ENCODE measurements around the gene HBZ.
"Not testable (repeated sequence)": the region's sequence is repeated elsewhere in the genome, so short reads cannot be mapped to it uniquely, and the experiment has no call there.

The HBZ gene

DNA sequence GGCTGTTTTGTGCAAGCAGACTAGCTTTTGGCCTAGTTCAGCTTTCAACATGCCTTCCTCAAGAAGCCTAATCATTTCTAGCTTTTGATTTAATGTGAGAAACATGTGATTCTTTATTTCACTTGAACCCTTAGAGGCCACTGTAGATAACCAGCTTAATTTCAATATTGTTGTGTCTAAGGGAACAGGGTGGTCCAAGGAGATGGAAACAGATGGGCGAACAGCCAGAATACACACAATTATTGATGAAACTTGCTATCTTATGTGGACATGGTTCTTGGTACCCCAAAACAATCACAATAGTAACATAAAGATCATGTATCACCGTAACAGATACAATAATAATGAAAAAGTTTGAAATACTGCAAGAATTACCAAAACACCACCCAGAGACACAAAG lies 18.7 kb upstream of the HBZ start:
- in situ Hi-C loops (cut with MboI; ENCODE audit: low sequenced_read_pairs) = no loop called here

DNA sequence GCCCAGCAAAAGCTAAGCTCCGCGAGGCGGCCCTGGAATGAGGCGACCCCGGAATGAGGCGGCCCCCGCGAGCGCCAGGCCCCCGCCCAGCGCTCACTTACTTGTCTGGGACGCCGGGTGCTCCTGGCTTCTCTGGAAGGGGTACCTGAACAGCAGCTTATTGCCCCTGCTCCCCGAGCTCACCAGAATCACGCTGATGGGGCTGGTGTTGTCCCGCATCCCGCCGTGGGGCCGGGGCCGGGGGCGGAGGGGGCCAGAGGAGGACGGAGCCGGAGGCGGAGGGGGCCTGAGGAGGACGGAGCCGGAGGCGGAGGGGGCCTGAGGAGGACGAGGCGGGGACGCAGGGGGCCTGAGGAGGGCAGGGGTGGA lies 14.4 kb upstream of the HBZ start:
- in situ Hi-C loops (cut with MboI; ENCODE audit: low sequenced_read_pairs) = no loop called here

DNA sequence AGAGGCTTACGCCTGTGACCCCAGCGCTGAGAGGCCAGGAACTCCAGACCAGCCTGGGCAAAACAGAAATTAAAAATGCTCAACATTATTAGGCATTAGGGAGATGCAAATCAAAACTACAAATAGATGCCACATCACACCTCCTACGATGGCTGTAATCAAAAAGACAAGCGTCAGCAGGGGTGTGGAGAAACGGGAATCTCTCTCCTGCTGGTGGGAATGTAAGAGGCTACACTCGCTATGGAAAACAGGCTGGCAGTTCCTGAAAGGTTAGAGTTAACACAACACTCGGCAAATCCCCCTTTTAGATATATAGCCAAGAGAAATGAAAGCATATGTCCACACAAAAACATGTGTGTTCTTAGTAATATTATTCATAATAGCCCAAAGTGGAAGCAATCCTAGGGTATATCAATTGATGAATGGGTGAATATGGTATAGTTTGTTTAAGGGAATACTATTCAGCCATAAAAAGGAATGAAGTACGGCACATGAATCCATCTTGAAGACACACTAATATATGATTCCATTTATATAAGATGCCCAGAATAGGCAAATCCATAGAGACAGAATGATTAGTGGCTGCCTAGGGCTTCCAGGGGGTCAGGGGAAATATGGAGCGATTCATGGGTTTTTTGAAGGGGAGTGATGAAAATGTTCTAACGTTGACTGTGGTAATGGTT lies 12.1 kb upstream of the HBZ start:
- in situ Hi-C loops (cut with MboI; ENCODE audit: low sequenced_read_pairs) = no loop called here

DNA sequence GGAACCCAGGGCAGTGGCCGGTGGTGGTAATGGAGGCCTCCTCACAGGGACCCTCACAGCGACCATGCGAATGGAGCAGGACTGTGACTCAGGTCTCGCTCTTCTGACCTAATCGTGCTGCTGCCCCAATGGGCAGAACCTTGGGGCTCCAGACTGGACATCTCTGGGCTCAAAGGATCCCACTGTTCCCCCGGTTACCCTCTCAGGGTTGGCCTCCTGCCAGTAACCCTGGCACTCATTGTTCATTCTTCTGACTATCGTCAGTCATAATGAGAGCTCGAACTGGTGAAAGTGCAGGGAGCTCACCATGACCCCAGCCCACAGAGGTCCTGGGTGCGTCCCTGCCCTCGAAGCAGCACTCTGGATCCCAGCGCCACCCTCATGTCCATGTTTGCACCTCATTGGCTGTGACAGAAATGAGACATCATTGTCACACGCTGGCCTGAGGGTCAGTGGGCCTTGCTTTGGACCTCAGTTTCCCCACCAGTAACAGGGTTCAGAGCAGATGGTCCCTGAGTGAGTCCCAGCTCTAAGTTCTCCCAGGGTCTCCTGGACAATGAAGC lies 10.0 kb upstream of the HBZ start:
- in situ Hi-C loops (cut with MboI; ENCODE audit: low sequenced_read_pairs) = no loop called here

GRCh38 chr16:143047-143446 lies 9.4 kb upstream of the HBZ start:
- in situ Hi-C loops (cut with MboI; ENCODE audit: low sequenced_read_pairs) = no loop called here

DNA sequence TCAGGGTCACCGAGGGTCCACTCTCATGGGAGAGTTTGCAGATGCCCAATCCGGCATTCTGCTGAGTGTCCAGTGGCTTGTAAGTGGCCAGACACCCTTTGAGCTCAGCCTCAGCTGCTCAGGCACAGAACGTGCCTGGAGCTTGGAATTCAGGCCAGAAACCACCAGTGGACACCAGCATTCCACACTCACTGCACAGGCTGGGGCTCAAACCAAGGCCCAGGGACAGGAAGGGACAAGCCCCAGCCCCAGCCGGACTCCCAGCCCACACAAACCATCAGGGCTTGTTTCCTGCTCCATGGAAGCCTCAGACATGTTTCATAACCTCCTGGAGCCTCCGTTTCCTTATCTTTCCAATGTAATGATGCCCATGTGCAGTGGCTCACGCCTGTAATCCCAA lies 9.0 kb upstream of the HBZ start:
- in situ Hi-C loops (cut with MboI; ENCODE audit: low sequenced_read_pairs) = no loop called here

GRCh38 chr16:144797-145252 lies 7.6 kb upstream of the HBZ start:
- in situ Hi-C loops (cut with MboI; ENCODE audit: low sequenced_read_pairs) = no loop called here

- in situ Hi-C loops (cut with MboI; ENCODE audit: low sequenced_read_pairs) = no loop called here
Observed at GRCh38 chr16:146646-147045, 5.8 kb upstream of the HBZ start.

GRCh38 chr16:149024-149660 lies 3.3 kb upstream of the HBZ start:
- in situ Hi-C loops (cut with MboI; ENCODE audit: low sequenced_read_pairs) = no loop called here

DNA sequence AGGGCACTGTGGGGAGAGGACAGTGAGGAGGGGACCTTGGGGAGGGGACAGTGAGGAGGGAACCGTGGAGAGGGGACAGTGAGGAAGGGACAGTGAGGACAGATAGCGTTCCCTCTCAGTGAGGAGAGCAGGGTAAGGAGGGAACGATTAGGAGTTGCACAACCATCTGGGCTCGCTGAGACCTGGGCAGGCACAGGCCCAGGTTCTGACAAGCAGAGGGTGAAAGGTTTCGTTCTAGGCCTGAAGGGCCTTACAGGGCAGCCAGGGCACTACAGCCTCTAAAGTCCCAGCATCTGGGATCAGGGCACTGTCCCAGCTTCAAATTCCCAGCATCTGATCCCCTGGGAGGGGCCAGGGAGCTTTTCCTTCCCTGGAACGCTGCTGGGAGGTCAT lies 681 bp downstream of the HBZ start:
- in situ Hi-C loops (cut with MboI; ENCODE audit: low sequenced_read_pairs) = not testable (repeated sequence)

GRCh38 chr16:153550-154216 lies 1.2 kb downstream of the HBZ start:
- in situ Hi-C loops (cut with MboI; ENCODE audit: low sequenced_read_pairs) = not testable (repeated sequence)

GRCh38 chr16:154217-155030 lies 2.0 kb downstream of the HBZ start:
- in situ Hi-C loops (cut with MboI; ENCODE audit: low sequenced_read_pairs) = no loop called here

DNA sequence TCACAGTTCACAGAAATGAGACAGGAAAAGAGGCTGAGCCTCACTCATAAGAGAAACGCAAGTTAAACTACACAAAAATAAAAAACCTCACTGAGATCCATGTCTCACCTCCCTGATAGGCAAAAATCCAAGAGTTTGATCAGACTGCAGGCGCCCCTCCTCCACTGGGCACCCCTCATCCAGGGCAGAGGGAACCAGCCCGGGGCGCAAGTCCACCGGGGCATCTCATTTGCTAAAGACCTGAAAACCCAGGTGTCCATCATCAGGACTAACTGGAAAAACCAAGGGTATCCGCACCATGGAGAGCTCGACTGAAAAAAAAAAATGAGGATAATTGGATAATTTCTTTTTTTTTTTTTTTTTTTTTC lies 2.6 kb downstream of the HBZ start:
- in situ Hi-C loops (cut with MboI; ENCODE audit: low sequenced_read_pairs) = no loop called here

GRCh38 chr16:159136-159849 lies 6.8 kb downstream of the HBZ start:
- in situ Hi-C loops (cut with MboI; ENCODE audit: low sequenced_read_pairs) = no loop called here

DNA sequence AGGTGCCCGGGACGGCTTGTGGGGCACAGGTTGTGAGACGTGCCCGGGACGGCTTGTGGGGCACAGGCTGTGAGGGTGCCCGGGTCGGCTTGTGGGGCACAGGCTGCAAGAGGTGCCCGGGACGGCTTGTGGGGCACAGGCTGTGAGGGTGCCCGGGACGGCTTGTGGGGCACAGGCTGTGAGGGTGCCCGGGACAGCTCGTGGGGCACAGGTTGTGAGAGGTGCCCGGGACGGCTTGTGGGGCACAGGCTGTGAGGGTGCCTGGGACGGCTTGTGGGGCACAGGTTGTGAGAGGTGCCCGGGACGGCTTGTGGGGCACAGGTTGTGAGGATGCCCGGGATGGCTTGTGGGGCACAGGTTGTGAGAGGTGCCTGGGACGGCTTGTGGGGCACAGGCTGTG lies 7.8 kb downstream of the HBZ start:
- in situ Hi-C loops (cut with MboI; ENCODE audit: low sequenced_read_pairs) = not testable (repeated sequence)

- in situ Hi-C loops (cut with MboI; ENCODE audit: low sequenced_read_pairs) = no loop called here
Observed at GRCh38 chr16:160691-161190, 8.3 kb downstream of the HBZ start.

DNA sequence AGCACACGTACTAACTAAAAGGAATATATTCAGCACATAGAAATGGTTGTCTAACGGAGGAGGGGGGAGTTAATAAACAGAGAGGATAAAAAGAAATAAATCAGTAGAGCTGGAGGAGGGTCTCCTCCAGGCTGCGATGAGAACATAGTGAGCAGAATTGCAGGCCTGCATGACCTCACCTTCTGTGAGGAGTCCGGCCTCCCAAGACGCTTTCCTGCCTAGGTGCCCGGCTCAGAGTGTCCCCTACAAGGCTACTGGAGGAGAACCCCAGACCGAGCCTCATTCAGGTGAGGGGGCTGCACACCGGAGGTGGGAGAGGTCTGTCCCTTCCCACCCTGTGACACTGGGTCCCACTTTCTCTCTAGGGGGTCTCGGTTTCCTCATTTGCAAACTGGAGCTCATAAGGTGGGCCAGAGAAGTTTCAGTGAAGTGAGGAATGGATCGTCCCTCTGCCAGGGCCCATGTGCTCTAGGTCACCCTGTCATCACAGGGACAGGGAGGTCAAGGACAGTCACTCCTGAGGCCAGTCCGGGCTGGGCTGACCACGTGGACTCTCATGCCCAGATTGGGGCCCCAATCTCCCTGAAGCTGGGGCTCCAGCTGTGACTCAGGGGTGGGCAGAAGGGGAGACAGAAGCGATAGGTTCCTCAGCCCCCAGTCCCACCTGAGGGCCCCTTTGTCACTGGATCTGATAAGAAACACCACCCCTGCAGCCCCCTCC lies 10.0 kb downstream of the HBZ start:
- in situ Hi-C loops (cut with MboI; ENCODE audit: low sequenced_read_pairs) = no loop called here

- in situ Hi-C loops (cut with MboI; ENCODE audit: low sequenced_read_pairs) = not testable (repeated sequence)
Observed at GRCh38 chr16:163139-163538, 10.7 kb downstream of the HBZ start.

DNA sequence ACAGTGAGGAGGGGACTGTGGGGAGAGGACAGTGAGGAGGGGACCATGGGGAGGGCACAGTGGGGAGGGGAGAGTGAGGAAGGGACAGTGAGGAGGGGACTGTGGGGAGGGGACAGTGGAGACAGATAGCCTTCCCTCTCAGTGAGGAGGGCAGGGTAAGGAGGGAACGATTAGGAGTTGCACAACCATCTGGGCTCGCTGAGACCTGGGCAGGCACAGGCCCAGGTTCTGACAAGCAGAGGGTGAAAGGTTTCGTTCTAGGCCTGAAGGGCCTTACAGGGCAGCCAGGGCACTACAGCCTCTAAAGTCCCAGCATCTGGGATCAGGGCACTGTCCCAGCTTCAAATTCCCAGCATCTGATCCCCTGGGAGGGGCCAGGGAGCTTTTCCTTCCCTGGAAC lies 11.3 kb downstream of the HBZ start:
- in situ Hi-C loops (cut with MboI; ENCODE audit: low sequenced_read_pairs) = not testable (repeated sequence)

Data from hTERT RPE-1 (cell line).